Peyer's patch (tissue), 4 donors: Measurements from ENCODE around the gene AOPEP. TPM values are rescaled to one million over a fixed set of nuclear protein-coding genes. Genes with fewer than 3 reads are reported as not detected.
A peak's percentile ranks its signal among the peaks of the same experiment; 100 is the strongest.

Experiments
- DNase-seq, 3 donors: peaks; one replicate each; pipeline ENCODE4 v3.0.0-alpha.2; 2017 to 2019
- H3K27ac ChIP-seq, 4 donors: fragments of 200-600 bp; sonication (generic); one replicate each; pipeline ENCODE4 v1.5.1; 2016 to 2019
- H3K27me3 ChIP-seq, 2 donors: fragments of 200-600 bp; sonication (generic); one replicate each; pipeline ENCODE4 v1.5.1; 2019
- H3K36me3 ChIP-seq, 3 donors: fragments of 200-600 bp; sonication (generic); one replicate each; pipeline ENCODE4 v1.5.1; 2016 to 2019
- H3K4me1 ChIP-seq, 4 donors: fragments of 200-600 bp; sonication (generic); one replicate each; pipeline ENCODE4 v1.5.1; 2016 to 2019
- H3K4me3 ChIP-seq, 4 donors: fragments of 200-600 bp; sonication (generic); 1 replicate in 3 of 4; 2 replicates in 1 of 4; pipeline ENCODE4 v1.5.1; 2016 to 2019; ENCODE audit warnings: mild to moderate bottlenecking in 1 of 4
- H3K9me3 ChIP-seq, 4 donors: fragments of 200-600 bp; sonication (generic); one replicate each; pipeline ENCODE4 v1.5.1; 2016 to 2019; ENCODE audit warnings: mild to moderate bottlenecking in 1 of 4
- CTCF ChIP-seq, 6 experiments: fragments of 450-650 bp in 4 of 6; fragments of 200-600 bp in 2 of 6; sonication (generic) in 1 of 6; IDR thresholded peaks; one replicate each; pipeline ENCODE4 v1.5.1; 2017 to 2019; ENCODE audit warnings: antibody characterized with exemption in 6 of 6, mild to moderate bottlenecking in 3 of 6, moderate library complexity in 1 of 6
- POLR2A ChIP-seq, 2 donors: fragments of 450-650 bp; IDR thresholded peaks; one replicate each; pipeline ENCODE4 v1.5.1; 2017; ENCODE audit warnings: antibody characterized with exemption in 2 of 2, mild to moderate bottlenecking in 2 of 2, moderate library complexity in 2 of 2
- total RNA-seq, 4 donors: library from RNA; depleted of rRNA; stranded (reverse); fragments of >200 nt; gene quantifications; one replicate each; pipeline ENCODE4 v1.1.0, GENCODE V29; 2016

The AOPEP gene
- total RNA-seq, 4 donors from 2014 or later = 83.5 to 272 (median 117) TPM

GRCh38 chr9:95007226-95007869 lies 280.8 kb downstream of the AOPEP start:
- Histone ChIP-seq H3K4me1 (peaks cover 0 to 4% (median 0%) of the 10 kb centered on the region in 4 donors), H3K9me3 (no peaks in the 10 kb centered on the region), H3K27me3 (no peaks in the 10 kb centered on the region), H3K27ac (peak overlapping the region; percentile 42 to 98 (median 86)), H3K36me3 (no peaks in the 10 kb centered on the region), H3K4me3 (peak overlapping the region in 2 of 4 donors; percentile 90 to 92)
- TF ChIP-seq POLR2A (IDR thresholded peaks at IDR 0.05) (no peak), CTCF (IDR thresholded peaks at IDR 0.05) (no peak)
- DNase-seq = no peak

GRCh38 chr9:95008151-95008771 lies 281.8 kb downstream of the AOPEP start:
- peak in 1 of 3 donors; percentile 63 for DNase-seq
- H3K9me3 ChIP-seq = no peaks in the 10 kb centered on the region
- peaks cover 0 to 4% (median 0%) of the 10 kb centered on the region in 4 donors for H3K4me1 ChIP-seq
- TF ChIP-seq CTCF (IDR thresholded peaks at IDR 0.05) (no peak), POLR2A (IDR thresholded peaks at IDR 0.05) (no peak)
- H3K27ac ChIP-seq = peak overlapping the region; percentile 42 to 98 (median 86)
- no peaks in the 10 kb centered on the region for H3K27me3 ChIP-seq
- peak overlapping the region in 2 of 4 donors; percentile 90 to 92 for H3K4me3 ChIP-seq
- H3K36me3 ChIP-seq = no peaks in the 10 kb centered on the region

- TF ChIP-seq CTCF (IDR thresholded peaks at IDR 0.05) = no peak
- H3K36me3 ChIP-seq = no peaks in the 10 kb centered on the region
- H3K4me3 ChIP-seq = peak overlapping the region in 1 of 4 donors; percentile 1
- no peaks in the 10 kb centered on the region for H3K9me3 ChIP-seq
- no peak for DNase-seq
- H3K27me3 ChIP-seq = no peaks in the 10 kb centered on the region
- peak overlapping the region in 2 of 4 donors; percentile 38 to 98 for H3K27ac ChIP-seq
- peaks cover 0 to under 1% (median 0%) of the 10 kb centered on the region in 4 donors for H3K4me1 ChIP-seq
These were observed 283.0 kb downstream of the AOPEP start for GRCh38 chr9:95009459-95009858.

- Histone ChIP-seq H3K4me3 (no peak overlapping the region), H3K36me3 (peaks cover 0 to 2% (median 0%) of the 10 kb centered on the region in 3 donors), H3K27ac (peak overlapping the region in 2 of 4 donors; percentile 12 to 22), H3K27me3 (no peaks in the 10 kb centered on the region), H3K9me3 (no peaks in the 10 kb centered on the region), H3K4me1 (no peaks in the 10 kb centered on the region)
- no peak for TF ChIP-seq POLR2A (IDR thresholded peaks at IDR 0.05)
- no peak for TF ChIP-seq CTCF (IDR thresholded peaks at IDR 0.05)
- no peak for DNase-seq
These were observed 283.9 kb downstream of the AOPEP start for GRCh38 chr9:95010431-95010838.

GRCh38 chr9:95012035-95012708 lies 285.7 kb downstream of the AOPEP start:
- Histone ChIP-seq H3K4me3 (no peak overlapping the region), H3K36me3 (peaks cover 0 to 16% (median 0%) of the 10 kb centered on the region in 3 donors), H3K9me3 (no peaks in the 10 kb centered on the region), H3K27me3 (no peaks in the 10 kb centered on the region), H3K4me1 (no peaks in the 10 kb centered on the region), H3K27ac (no peak overlapping the region)
- TF ChIP-seq POLR2A (IDR thresholded peaks at IDR 0.05) (no peak), CTCF (IDR thresholded peaks at IDR 0.05) (no peak)
- DNase-seq = no peak
